GM12878 (cell line): ENCODE data around the gene GTF2B. TPM values are rescaled to one million over a fixed set of nuclear protein-coding genes. Genes with fewer than 3 reads are reported as not detected.

Experiments
- ATAC-seq: fragments of 200-7000 bp; cut with Tn5 transposase; 3 replicates; pipeline ENCODE4 v1.9.1; 2020; ENCODE audit warnings: mild to moderate bottlenecking, moderate library complexity
- BruUV-seq: library from RNA; stranded (reverse); fragments of 400-500 nt; replicated peaks from 2 replicates; lab custom pipeline; 2021; lab: Mats Ljungman, UMichigan
- CTCF ChIA-PET: fragments of 300-600 bp; sonication (Branson Sonifier 250); formaldehyde crosslinking; extraction: SDS; loops from one replicate; lab custom pipeline; 2021; ENCODE audit warnings: inconsistent platforms; lab: Yijun Ruan, JAX
- POLR2A ChIA-PET: fragments of 350-600 bp; formaldehyde crosslinking; extraction: SDS; loops from one replicate; lab custom pipeline; 2021; ENCODE audit warnings: inconsistent platforms; lab: Charles Lee
- RAD21 ChIA-PET: fragments of 300-600 bp; sonication (Branson Sonifier 250); formaldehyde crosslinking; loops from one replicate; lab custom pipeline; 2023; ENCODE audit warnings: antibody characterized with exemption; ENCODE audit not compliant: unreplicated experiment; lab: Charles Lee
- SMC1A ChIA-PET: fragments of 300-600 bp; sonication (Branson Sonifier 250); formaldehyde crosslinking; loops from one replicate; lab custom pipeline; 2023; ENCODE audit not compliant: unreplicated experiment, uncharacterized antibody; lab: Charles Lee
- DNase-seq: peaks from one replicate; pipeline ENCODE4 v3.0.0-alpha.2; 2011; ENCODE audit warnings: low read depth, low spot score
- FAIRE-seq: peaks from 3 replicates; lab custom pipeline; 2011; peaks lifted over from hg19 to GRCh38; lab: Jason Lieb, UNC
- H2AFZ ChIP-seq: 2 replicates; pipeline ENCODE4 v1.6.0; 2011; ENCODE audit warnings: low read depth, low read length, control low read depth; ENCODE audit not compliant: control insufficient read depth
- H3K27ac ChIP-seq: 2 replicates; pipeline ENCODE4 v1.5.1; 2011; ENCODE audit warnings: control low read depth; ENCODE audit not compliant: control insufficient read depth, insufficient read depth
- H3K27me3 ChIP-seq, 2 experiments: replicated peaks in 1 of 2; 2 replicates each; pipeline versions ENCODE4 v1.6.0 to v1.6.1; 2011; ENCODE audit warnings: low read length in 1 of 2; ENCODE audit not compliant: control insufficient read depth in 2 of 2, insufficient read depth in 2 of 2
- H3K36me3 ChIP-seq, 2 experiments: 2 replicates each; pipeline ENCODE4 v1.5.1; 2011; ENCODE audit warnings: low read length in 1 of 2; ENCODE audit not compliant: control insufficient read depth in 2 of 2, insufficient read depth in 2 of 2
- H3K4me1 ChIP-seq: 2 replicates; pipeline ENCODE4 v1.6.1; 2011; ENCODE audit warnings: mild to moderate bottlenecking, low read length, moderate library complexity, mixed read lengths; ENCODE audit not compliant: control insufficient read depth, insufficient read depth
- H3K4me2 ChIP-seq: 2 replicates; pipeline ENCODE4 v1.6.0; 2011; ENCODE audit warnings: control low read depth; ENCODE audit not compliant: control insufficient read depth, insufficient read depth
- H3K4me3 ChIP-seq: fragments of 200-600 bp; sonication (generic); 2 replicates; pipeline ENCODE4 v1.5.1; 2016
- H3K79me2 ChIP-seq: 2 replicates; pipeline ENCODE4 v1.6.0; 2011; ENCODE audit warnings: low read length; ENCODE audit not compliant: control insufficient read depth, insufficient read depth
- H3K9ac ChIP-seq: 2 replicates; pipeline ENCODE4 v1.8.0; 2011; ENCODE audit warnings: low read length, control low read depth, mixed read lengths; ENCODE audit not compliant: control insufficient read depth, insufficient read depth
- H3K9me3 ChIP-seq: replicated peaks from 3 replicates; pipeline ENCODE4 v1.5.1; 2011; ENCODE audit warnings: mild to moderate bottlenecking, low read length; ENCODE audit not compliant: control insufficient read depth, insufficient read depth
- H4K20me1 ChIP-seq: 2 replicates; pipeline ENCODE4 v1.6.0; 2011; ENCODE audit not compliant: control insufficient read depth, insufficient read depth
- ASH2L ChIP-seq: fragments of 300-600, 200-600 bp; sonication (generic); IDR thresholded peaks from 2 replicates; pipeline ENCODE4 v1.6.1; 2017; ENCODE audit warnings: low read depth, mild to moderate bottlenecking, borderline replicate concordance
- HDAC2 ChIP-seq: fragments of 200-600 bp; sonication (generic); IDR thresholded peaks from 2 replicates; pipeline ENCODE4 v1.6.1; 2017
- IRF3 ChIP-seq: fragments of 450-650 bp; IDR thresholded peaks from 2 replicates; pipeline ENCODE4 v1.6.1; 2014; ENCODE audit warnings: mild to moderate bottlenecking
- JUND ChIP-seq: IDR thresholded peaks from 2 replicates; pipeline ENCODE4 v1.6.1; 2012; ENCODE audit warnings: low read depth, mild to moderate bottlenecking, low read length, improper control_type of control experiment, moderate library complexity
- MEF2A ChIP-seq: IDR thresholded peaks from 2 replicates; pipeline ENCODE4 v1.6.1; 2011; ENCODE audit warnings: low read depth, mild to moderate bottlenecking, low read length, moderate library complexity; ENCODE audit not compliant: insufficient read depth
- PAX8 ChIP-seq: fragments of 450-650 bp; IDR thresholded peaks from 2 replicates; pipeline ENCODE4 v1.6.1; 2017; ENCODE audit warnings: mild to moderate bottlenecking, moderate library complexity
- RAD21 ChIP-seq: IDR thresholded peaks from 2 replicates; pipeline ENCODE4 v1.6.1; 2011; ENCODE audit warnings: mild to moderate bottlenecking, low read depth, low read length, moderate library complexity; ENCODE audit not compliant: insufficient read depth
- TCF3 ChIP-seq: IDR thresholded peaks from 2 replicates; pipeline ENCODE4 v1.6.1; 2012; ENCODE audit warnings: low read depth, mild to moderate bottlenecking, low read length, borderline replicate concordance; ENCODE audit not compliant: insufficient read depth
- WGBS: methylation state at CpG from one replicate; pipeline ENCODE4 v1.1.6; 2016; ENCODE audit warnings: low lambda C conversion rate; ENCODE audit not compliant: insufficient replicate concordance, insufficient coverage; ENCODE audit errors: missing lambda C conversion rate; 5-methylcytosine and 5-hydroxymethylcytosine counted together
- in situ Hi-C: fragments of 300-500 bp; cut with MboI; formaldehyde crosslinking; loops from 9 replicates; pipeline ENCODE4 v1.14.3; 2018; ENCODE audit warnings: mixed read lengths
- intact Hi-C: fragments of 100-400 bp; cut with micrococcal nuclease; formaldehyde crosslinking; loops from one replicate; pipeline ENCODE4 v1.14.2; 2022; ENCODE audit not compliant: unreplicated experiment
- polyA plus RNA-seq, 11 experiments: library from polyadenylated mRNA; depleted of rRNA in 4 of 11; unstranded in 6 of 11; stranded (reverse) in 5 of 11; fragments of >200 nt; fragmentation: Nextera tagmentation in 4 of 11; fragmentation: Illumina TruSeq in 1 of 11; extraction: Ambion mirVana in 4 of 11; extraction: Trizol in 1 of 11; gene quantifications; 1 replicate in 1 of 11; 2 replicates in 10 of 11; pipeline versions ENCODE4 v1.2.1 to v1.2.3, GENCODE V29; 2011 to 2016; ENCODE audit warnings: inconsistent platforms in 2 of 11, missing spikeins in 2 of 11, low read depth in 1 of 11
- total RNA-seq, 4 experiments: library from RNA; depleted of rRNA in 3 of 4; stranded (reverse); fragments of >200 nt in 3 of 4; fragmentation: Illumina TruSeq in 1 of 4; extraction: Trizol in 1 of 4; gene quantifications; 2 replicates each; pipeline versions ENCODE4 v1.2.1 to v1.2.3, GENCODE V29; 2013 to 2021
- TF ChIP-seq, protein P1 (sequence below): fragments of 450-650 bp; IDR thresholded peaks from 2 replicates; pipeline ENCODE4 v1.6.1; 2017; ENCODE audit warnings: mild to moderate bottlenecking
- TF ChIP-seq, protein P2 (sequence below): fragments of 150-350 bp; IDR thresholded peaks from 2 replicates; pipeline ENCODE4 v1.6.1; 2016; ENCODE audit warnings: low read depth, low read length
- TF ChIP-seq, protein P3 (sequence below): fragments of 450-650 bp; IDR thresholded peaks from 2 replicates; pipeline ENCODE4 v1.6.1; 2016; ENCODE audit warnings: mild to moderate bottlenecking, moderate library complexity, borderline replicate concordance

Gene GTF2B
- total and polyA plus RNA-seq, 10 of the 15 experiments (the other 5 are each of a cell fraction or from before 2014, with no cell fraction given) = 27.9 to 79.7 (median 59.5) TPM

- H3K36me3 ChIP-seq = peaks cover 0 to 32% of the 10 kb centered on the region in 2 experiments; a peak in 3 of 4 replicates
- no TSS peak for BruUV-seq
- ATAC-seq = no peak
- no peak overlapping the region for H3K9ac ChIP-seq
- no peak overlapping the region for H3K27ac ChIP-seq
- ChIA-PET RAD21 (no interaction called here), CTCF (interaction anchor here (1.3 to 1.6 kb wide), 2 partner anchors 9 to 239 kb away, joined by 3 to 9 read pairs; no protein-coding TSS in a partner anchor), SMC1A (no interaction called here), POLR2A (no interaction called here)
- no peak overlapping the region for H2AFZ ChIP-seq
- no peaks in the 10 kb centered on the region for H4K20me1 ChIP-seq
- H3K9me3 ChIP-seq = no peaks in the 10 kb centered on the region
- no peak overlapping the region for H3K4me3 ChIP-seq
- intact Hi-C loops (no loop called here), in situ Hi-C loops (no loop called here)
- 85% methylated on average over 3 of the region's 3 CpGs for WGBS
- DNase-seq = no peak
- no peaks in the 10 kb centered on the region for H3K27me3 ChIP-seq
- no peak for FAIRE-seq
- H3K4me1 ChIP-seq = peaks cover 2% of the 10 kb centered on the region; the same call in 1 of the 2 replicates
- H3K4me2 ChIP-seq = no peak overlapping the region
- H3K79me2 ChIP-seq = peaks cover 39% of the 10 kb centered on the region
- TF ChIP-seq TCF3 (no peak), JUND (no peak), HDAC2 (no peak), IRF3 (no peak), ASH2L (no peak), MEF2A (no peak), RAD21 (no peak), PAX8 (no peak)
- TF ChIP-seq, protein P1, sequence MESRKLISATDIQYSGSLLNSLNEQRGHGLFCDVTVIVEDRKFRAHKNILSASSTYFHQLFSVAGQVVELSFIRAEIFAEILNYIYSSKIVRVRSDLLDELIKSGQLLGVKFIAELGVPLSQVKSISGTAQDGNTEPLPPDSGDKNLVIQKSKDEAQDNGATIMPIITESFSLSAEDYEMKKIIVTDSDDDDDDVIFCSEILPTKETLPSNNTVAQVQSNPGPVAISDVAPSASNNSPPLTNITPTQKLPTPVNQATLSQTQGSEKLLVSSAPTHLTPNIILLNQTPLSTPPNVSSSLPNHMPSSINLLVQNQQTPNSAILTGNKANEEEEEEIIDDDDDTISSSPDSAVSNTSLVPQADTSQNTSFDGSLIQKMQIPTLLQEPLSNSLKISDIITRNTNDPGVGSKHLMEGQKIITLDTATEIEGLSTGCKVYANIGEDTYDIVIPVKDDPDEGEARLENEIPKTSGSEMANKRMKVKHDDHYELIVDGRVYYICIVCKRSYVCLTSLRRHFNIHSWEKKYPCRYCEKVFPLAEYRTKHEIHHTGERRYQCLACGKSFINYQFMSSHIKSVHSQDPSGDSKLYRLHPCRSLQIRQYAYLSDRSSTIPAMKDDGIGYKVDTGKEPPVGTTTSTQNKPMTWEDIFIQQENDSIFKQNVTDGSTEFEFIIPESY = no peak
- TF ChIP-seq, protein P2, sequence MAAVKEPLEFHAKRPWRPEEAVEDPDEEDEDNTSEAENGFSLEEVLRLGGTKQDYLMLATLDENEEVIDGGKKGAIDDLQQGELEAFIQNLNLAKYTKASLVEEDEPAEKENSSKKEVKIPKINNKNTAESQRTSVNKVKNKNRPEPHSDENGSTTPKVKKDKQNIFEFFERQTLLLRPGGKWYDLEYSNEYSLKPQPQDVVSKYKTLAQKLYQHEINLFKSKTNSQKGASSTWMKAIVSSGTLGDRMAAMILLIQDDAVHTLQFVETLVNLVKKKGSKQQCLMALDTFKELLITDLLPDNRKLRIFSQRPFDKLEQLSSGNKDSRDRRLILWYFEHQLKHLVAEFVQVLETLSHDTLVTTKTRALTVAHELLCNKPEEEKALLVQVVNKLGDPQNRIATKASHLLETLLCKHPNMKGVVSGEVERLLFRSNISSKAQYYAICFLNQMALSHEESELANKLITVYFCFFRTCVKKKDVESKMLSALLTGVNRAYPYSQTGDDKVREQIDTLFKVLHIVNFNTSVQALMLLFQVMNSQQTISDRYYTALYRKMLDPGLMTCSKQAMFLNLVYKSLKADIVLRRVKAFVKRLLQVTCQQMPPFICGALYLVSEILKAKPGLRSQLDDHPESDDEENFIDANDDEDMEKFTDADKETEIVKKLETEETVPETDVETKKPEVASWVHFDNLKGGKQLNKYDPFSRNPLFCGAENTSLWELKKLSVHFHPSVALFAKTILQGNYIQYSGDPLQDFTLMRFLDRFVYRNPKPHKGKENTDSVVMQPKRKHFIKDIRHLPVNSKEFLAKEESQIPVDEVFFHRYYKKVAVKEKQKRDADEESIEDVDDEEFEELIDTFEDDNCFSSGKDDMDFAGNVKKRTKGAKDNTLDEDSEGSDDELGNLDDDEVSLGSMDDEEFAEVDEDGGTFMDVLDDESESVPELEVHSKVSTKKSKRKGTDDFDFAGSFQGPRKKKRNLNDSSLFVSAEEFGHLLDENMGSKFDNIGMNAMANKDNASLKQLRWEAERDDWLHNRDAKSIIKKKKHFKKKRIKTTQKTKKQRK = no peak
- TF ChIP-seq, protein P3, sequence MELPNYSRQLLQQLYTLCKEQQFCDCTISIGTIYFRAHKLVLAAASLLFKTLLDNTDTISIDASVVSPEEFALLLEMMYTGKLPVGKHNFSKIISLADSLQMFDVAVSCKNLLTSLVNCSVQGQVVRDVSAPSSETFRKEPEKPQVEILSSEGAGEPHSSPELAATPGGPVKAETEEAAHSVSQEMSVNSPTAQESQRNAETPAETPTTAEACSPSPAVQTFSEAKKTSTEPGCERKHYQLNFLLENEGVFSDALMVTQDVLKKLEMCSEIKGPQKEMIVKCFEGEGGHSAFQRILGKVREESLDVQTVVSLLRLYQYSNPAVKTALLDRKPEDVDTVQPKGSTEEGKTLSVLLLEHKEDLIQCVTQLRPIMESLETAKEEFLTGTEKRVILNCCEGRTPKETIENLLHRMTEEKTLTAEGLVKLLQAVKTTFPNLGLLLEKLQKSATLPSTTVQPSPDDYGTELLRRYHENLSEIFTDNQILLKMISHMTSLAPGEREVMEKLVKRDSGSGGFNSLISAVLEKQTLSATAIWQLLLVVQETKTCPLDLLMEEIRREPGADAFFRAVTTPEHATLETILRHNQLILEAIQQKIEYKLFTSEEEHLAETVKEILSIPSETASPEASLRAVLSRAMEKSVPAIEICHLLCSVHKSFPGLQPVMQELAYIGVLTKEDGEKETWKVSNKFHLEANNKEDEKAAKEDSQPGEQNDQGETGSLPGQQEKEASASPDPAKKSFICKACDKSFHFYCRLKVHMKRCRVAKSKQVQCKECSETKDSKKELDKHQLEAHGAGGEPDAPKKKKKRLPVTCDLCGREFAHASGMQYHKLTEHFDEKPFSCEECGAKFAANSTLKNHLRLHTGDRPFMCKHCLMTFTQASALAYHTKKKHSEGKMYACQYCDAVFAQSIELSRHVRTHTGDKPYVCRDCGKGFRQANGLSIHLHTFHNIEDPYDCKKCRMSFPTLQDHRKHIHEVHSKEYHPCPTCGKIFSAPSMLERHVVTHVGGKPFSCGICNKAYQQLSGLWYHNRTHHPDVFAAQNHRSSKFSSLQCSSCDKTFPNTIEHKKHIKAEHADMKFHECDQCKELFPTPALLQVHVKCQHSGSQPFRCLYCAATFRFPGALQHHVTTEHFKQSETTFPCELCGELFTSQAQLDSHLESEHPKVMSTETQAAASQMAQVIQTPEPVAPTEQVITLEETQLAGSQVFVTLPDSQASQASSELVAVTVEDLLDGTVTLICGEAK = no peak
Observed at GRCh38 chr1:88885933-88886332, 5.4 kb downstream of the GTF2B start.
